CMK (cell line): ENCODE data around the gene BNIPL.
A peak's percentile ranks its signal among the peaks of the same experiment; 100 is the strongest.

Experiments used
- DNase-seq: peaks from one replicate; pipeline ENCODE4 v3.0.0-alpha.2; 2010; ENCODE audit warnings: low read depth

The BNIPL gene

GRCh38 chr1:151010346-151010726 lies 26.1 kb upstream of the BNIPL start:
- DNase-seq = no peak

GRCh38 chr1:151011154-151011850 lies 25.1 kb upstream of the BNIPL start:
- DNase-seq = no peak

GRCh38 chr1:151012684-151013471 lies 23.5 kb upstream of the BNIPL start:
- DNase-seq = no peak

- DNase-seq = peak; percentile 24
Observed at GRCh38 chr1:151013518-151013917, 22.9 kb upstream of the BNIPL start.

GRCh38 chr1:151024540-151025146 lies 11.7 kb upstream of the BNIPL start:
- DNase-seq = no peak

GRCh38 chr1:151026460-151026859 lies 9.9 kb upstream of the BNIPL start:
- no peak for DNase-seq

- DNase-seq = no peak
Observed at GRCh38 chr1:151032164-151032563, 4.2 kb upstream of the BNIPL start.

- no peak for DNase-seq
Observed at GRCh38 chr1:151035167-151035566, 1.2 kb upstream of the BNIPL start.

- no peak for DNase-seq
Observed at GRCh38 chr1:151037032-151037431, 646 bp downstream of the BNIPL start.

- DNase-seq = no peak
Observed at GRCh38 chr1:151039521-151039920, 3.1 kb downstream of the BNIPL start.

GRCh38 chr1:151043163-151043562 lies 6.8 kb downstream of the BNIPL start:
- no peak for DNase-seq

GRCh38 chr1:151047591-151047924 lies 11.2 kb downstream of the BNIPL start, which contains the start of gene C1orf56:
Gene C1orf56 (plus strand): TSS chr1:151047751. CDS start chr1:151047848, 97 bp downstream.
- no peak for DNase-seq

GRCh38 chr1:151047925-151048644 lies 11.7 kb downstream of the BNIPL start:
- no peak for DNase-seq

- no peak for DNase-seq
Observed at GRCh38 chr1:151048645-151049032, 12.3 kb downstream of the BNIPL start.

- no peak for DNase-seq
Observed at GRCh38 chr1:151049458-151049857, 13.1 kb downstream of the BNIPL start.

- no peak for DNase-seq
Observed at GRCh38 chr1:151050051-151050688, 13.8 kb downstream of the BNIPL start.

GRCh38 chr1:151051356-151052009 lies 15.1 kb downstream of the BNIPL start:
- DNase-seq = no peak

GRCh38 chr1:151054971-151055547 lies 18.7 kb downstream of the BNIPL start:
- DNase-seq = no peak

- DNase-seq = no peak
Observed at GRCh38 chr1:151055581-151055980, 19.2 kb downstream of the BNIPL start.

GRCh38 chr1:151056149-151056548 lies 19.8 kb downstream of the BNIPL start:
- no peak for DNase-seq

- no peak for DNase-seq
Observed at GRCh38 chr1:151058692-151059091, 22.3 kb downstream of the BNIPL start.
